Measurements from ENCODE around the gene ZC3H7B. TPM values are rescaled to one million over a fixed set of nuclear protein-coding genes. Genes with fewer than 3 reads are reported as not detected.
"Not testable (repeated sequence)": the region's sequence is repeated elsewhere in the genome, so short reads cannot be mapped to it uniquely, and the experiment has no call there.

ZC3H7B gene
- total RNA-seq, result 55.1 and 55.6 TPM in 2 replicates

- intact Hi-C loops (cut with micrococcal nuclease), result loop anchor here (5.0 kb wide), 1 partner anchor 349 kb away; the partner anchor contains the start of gene RBX1
These were observed at the start of gene ZC3H7B for GRCh38 chr22:41301085-41302020. ZC3H7B (plus strand) TSS chr22:41301525; CDS start chr22:41320661, 19,136 bp downstream.

- intact Hi-C loops (cut with micrococcal nuclease), result no loop called here
These were observed 49.0 kb upstream of the ZC3H7B start for GRCh38 chr22:41252365-41252764.

GRCh38 chr22:41254230-41254629 lies 47.1 kb upstream of the ZC3H7B start:
- intact Hi-C loops (cut with micrococcal nuclease), result no loop called here

- intact Hi-C loops (cut with micrococcal nuclease), result no loop called here
These were observed 44.8 kb upstream of the ZC3H7B start for GRCh38 chr22:41256254-41257253.

- intact Hi-C loops (cut with micrococcal nuclease), result no loop called here
These were observed 43.6 kb upstream of the ZC3H7B start for GRCh38 chr22:41257696-41258095.

GRCh38 chr22:41259756-41260155 lies 41.6 kb upstream of the ZC3H7B start:
- intact Hi-C loops (cut with micrococcal nuclease), result not testable (repeated sequence)

- intact Hi-C loops (cut with micrococcal nuclease), result no loop called here
These were observed 40.5 kb upstream of the ZC3H7B start for GRCh38 chr22:41260871-41261270.

- intact Hi-C loops (cut with micrococcal nuclease), result no loop called here
These were observed 39.6 kb upstream of the ZC3H7B start for GRCh38 chr22:41261541-41262249.

GRCh38 chr22:41262250-41262765 lies 39.0 kb upstream of the ZC3H7B start:
- intact Hi-C loops (cut with micrococcal nuclease), result no loop called here

GRCh38 chr22:41263704-41264103 lies 37.6 kb upstream of the ZC3H7B start:
- intact Hi-C loops (cut with micrococcal nuclease), result no loop called here

- intact Hi-C loops (cut with micrococcal nuclease), result no loop called here
These were observed 36.9 kb upstream of the ZC3H7B start for GRCh38 chr22:41264408-41264941.

- intact Hi-C loops (cut with micrococcal nuclease), result no loop called here
These were observed 33.4 kb upstream of the ZC3H7B start for GRCh38 chr22:41267958-41268357.

GRCh38 chr22:41271787-41272186 lies 29.5 kb upstream of the ZC3H7B start:
- intact Hi-C loops (cut with micrococcal nuclease), result no loop called here

GRCh38 chr22:41273128-41273527 lies 28.2 kb upstream of the ZC3H7B start:
- intact Hi-C loops (cut with micrococcal nuclease), result no loop called here

GRCh38 chr22:41274856-41275255 lies 26.5 kb upstream of the ZC3H7B start:
- intact Hi-C loops (cut with micrococcal nuclease), result no loop called here

GRCh38 chr22:41280065-41280464 lies 21.3 kb upstream of the ZC3H7B start:
- intact Hi-C loops (cut with micrococcal nuclease), result no loop called here

- intact Hi-C loops (cut with micrococcal nuclease), result no loop called here
These were observed 20.5 kb upstream of the ZC3H7B start for GRCh38 chr22:41280854-41281253.

GRCh38 chr22:41284465-41284864 lies 16.9 kb upstream of the ZC3H7B start:
- intact Hi-C loops (cut with micrococcal nuclease), result loop anchor here (2.0 kb wide), 1 partner anchor 88 kb away; no protein-coding TSS in a partner anchor

- intact Hi-C loops (cut with micrococcal nuclease), result loop anchor here (2.0 to 5.0 kb wide), 3 partner anchors 89 to 428 kb away; partner anchors contain the start of genes SNU13, ST13 and XPNPEP3
These were observed 15.9 kb upstream of the ZC3H7B start for GRCh38 chr22:41285441-41285819.

Data from T-helper 2 cell treated with Interferon-gamma antibody and Interleukin-4, amounts not matched to agents 100 ng/mL and 5 ng/mL, for 36 hours (primary cell).